Inflammatory macrophage treated with lipopolysaccharide for 1 hour (primary cell): ENCODE measurements around the gene KPNB1.
A peak's percentile ranks its signal among the peaks of the same experiment; 100 is the strongest.

Experiments
- DNase-seq, 2 donors: peaks; one replicate each; pipeline ENCODE4 v3.0.0-alpha.2; 2020 to 2022

The KPNB1 gene

GRCh38 chr17:47714773-47715396, 65.2 kb downstream of the KPNB1 start:
- no peak for DNase-seq

GRCh38 chr17:47715669-47716325, 66.1 kb downstream of the KPNB1 start:
- DNase-seq: no peak

GRCh38 chr17:47716375-47716774, 66.7 kb downstream of the KPNB1 start:
- DNase-seq: no peak

- no peak for DNase-seq
Measured at GRCh38 chr17:47717261-47717697, 67.6 kb downstream of the KPNB1 start.

- DNase-seq: no peak
Measured at GRCh38 chr17:47717979-47718621, 68.4 kb downstream of the KPNB1 start.

- no peak for DNase-seq
Measured at GRCh38 chr17:47718634-47719405, 69.1 kb downstream of the KPNB1 start.

GRCh38 chr17:47719411-47720152, 69.9 kb downstream of the KPNB1 start:
- peak in 1 of 2 donors; percentile 13 for DNase-seq

GRCh38 chr17:47720196-47720595, 70.5 kb downstream of the KPNB1 start:
- no peak for DNase-seq

GRCh38 chr17:47720754-47721533, 71.2 kb downstream of the KPNB1 start:
- DNase-seq: peak; percentile 36 to 46

- no peak for DNase-seq
Measured at GRCh38 chr17:47721725-47722124, 72.0 kb downstream of the KPNB1 start.

- DNase-seq: no peak
Measured at GRCh38 chr17:47724705-47725104, 75.0 kb downstream of the KPNB1 start.

GRCh38 chr17:47725446-47726111, 75.9 kb downstream of the KPNB1 start:
- no peak for DNase-seq

- no peak for DNase-seq
Measured at GRCh38 chr17:47726796-47727703, 77.3 kb downstream of the KPNB1 start.

- DNase-seq: no peak
Measured at GRCh38 chr17:47727704-47728036, 78.0 kb downstream of the KPNB1 start.

- DNase-seq: no peak
Measured at GRCh38 chr17:47728214-47728877, 78.6 kb downstream of the KPNB1 start.

GRCh38 chr17:47729476-47729875, 79.8 kb downstream of the KPNB1 start:
- DNase-seq: no peak

GRCh38 chr17:47730681-47731080, 81.0 kb downstream of the KPNB1 start:
- no peak for DNase-seq

GRCh38 chr17:47731396-47731795, 81.7 kb downstream of the KPNB1 start:
- no peak for DNase-seq

GRCh38 chr17:47732399-47733046, 82.8 kb downstream of the KPNB1 start:
- no peak for DNase-seq
